SK-N-SH treated with all-trans-retinoic acid at 6 μM for 48 hours (cell line): ENCODE measurements around the gene TLX1.

Experiments
- ATAC-seq: fragments of 200-7000 bp; cut with Tn5 transposase; 3 replicates; pipeline ENCODE4 v1.9.1; 2020; ENCODE audit warnings: mild to moderate bottlenecking, moderate library complexity
- ARNTL ChIP-seq: fragments of 450-650 bp; formaldehyde crosslinking; IDR thresholded peaks from 2 replicates; pipeline ENCODE4 v1.5.0; 2020; ENCODE audit warnings: low read depth, mild to moderate bottlenecking, moderate library complexity, borderline replicate concordance
- BACH2 ChIP-seq: fragments of 250-450 bp; sonication (Bioruptor Pico); IDR thresholded peaks from 2 replicates; pipeline ENCODE4 v1.9.0; 2021; ENCODE audit warnings: mild to moderate bottlenecking, borderline replicate concordance
- CSDC2 ChIP-seq: fragments of 250-450 bp; sonication (Bioruptor Pico); IDR thresholded peaks from 2 replicates; pipeline ENCODE4 v1.5.0; 2020; ENCODE audit warnings: mild to moderate bottlenecking, moderate library complexity
- ESRRG ChIP-seq: fragments of 250-450 bp; sonication (Bioruptor Pico); IDR thresholded peaks from 2 replicates; pipeline ENCODE4 v1.6.1; 2021; ENCODE audit warnings: mild to moderate bottlenecking
- GLIS3 ChIP-seq: fragments of 250-450 bp; sonication (Bioruptor Pico); IDR thresholded peaks from 2 replicates; pipeline ENCODE4 v1.5.0; 2020; ENCODE audit warnings: mild to moderate bottlenecking, moderate library complexity
- ISL1 ChIP-seq: fragments of 250-450 bp; sonication (Bioruptor Pico); IDR thresholded peaks from 2 replicates; pipeline ENCODE4 v2.1.2; 2022; ENCODE audit warnings: mild to moderate bottlenecking, moderate library complexity
- OSR1 ChIP-seq: fragments of 250-450 bp; sonication (Bioruptor Pico); IDR thresholded peaks from 2 replicates; pipeline ENCODE4 v1.8.0; 2022; ENCODE audit warnings: moderate library complexity, mild to moderate bottlenecking, inconsistent platforms
- PPARA ChIP-seq: fragments of 250-450 bp; sonication (Bioruptor Pico); IDR thresholded peaks from 2 replicates; pipeline ENCODE4 v1.5.0; 2020; ENCODE audit warnings: mild to moderate bottlenecking, borderline replicate concordance
- RARB ChIP-seq: fragments of 250-450 bp; sonication (Bioruptor Pico); IDR thresholded peaks from 2 replicates; pipeline ENCODE4 v1.8.0; 2021; ENCODE audit warnings: mild to moderate bottlenecking, moderate library complexity
- TCF4 ChIP-seq: fragments of 250-450 bp; sonication (Bioruptor Pico); IDR thresholded peaks from 2 replicates; pipeline ENCODE4 v1.8.0; 2021; ENCODE audit warnings: mild to moderate bottlenecking, moderate library complexity, borderline replicate concordance
- ZC3H10 ChIP-seq: fragments of 250-450 bp; sonication (Bioruptor Pico); IDR thresholded peaks from 2 replicates; pipeline ENCODE4 v1.5.1; 2021; ENCODE audit warnings: mild to moderate bottlenecking, moderate library complexity
- ZFP3 ChIP-seq: fragments of 250-450 bp; sonication (Bioruptor Pico); IDR thresholded peaks from 2 replicates; pipeline ENCODE4 v1.5.0; 2020; ENCODE audit warnings: mild to moderate bottlenecking, moderate library complexity
- ZFP30 ChIP-seq: fragments of 450-650 bp; formaldehyde crosslinking; IDR thresholded peaks from 2 replicates; pipeline ENCODE4 v1.5.0; 2022; ENCODE audit warnings: mild to moderate bottlenecking, moderate library complexity
- ZNF565 ChIP-seq: fragments of 450-650 bp; formaldehyde crosslinking; conservative IDR thresholded peaks from 2 replicates; pipeline ENCODE4 v1.5.0; 2020; ENCODE audit warnings: low read depth, mild to moderate bottlenecking, moderate library complexity
- ZNF8 ChIP-seq: fragments of 450-650 bp; formaldehyde crosslinking; IDR thresholded peaks from 2 replicates; pipeline ENCODE4 v1.5.0; 2020; ENCODE audit warnings: mild to moderate bottlenecking, moderate library complexity
- TF ChIP-seq, protein P1 (sequence below): fragments of 250-450 bp; sonication (Bioruptor Pico); IDR thresholded peaks from 2 replicates; pipeline ENCODE4 v1.5.0; 2020; ENCODE audit warnings: mild to moderate bottlenecking, moderate library complexity
- TF ChIP-seq, protein P2 (sequence below): fragments of 250-450 bp; sonication (Bioruptor Pico); IDR thresholded peaks from 2 replicates; pipeline ENCODE4 v1.8.0; 2020; ENCODE audit warnings: mild to moderate bottlenecking, moderate library complexity, borderline replicate concordance
- TF ChIP-seq, protein P3 (sequence below): fragments of 250-450 bp; sonication (Bioruptor Pico); IDR thresholded peaks from 2 replicates; pipeline ENCODE4 v1.5.1; 2020; ENCODE audit warnings: low read depth, mild to moderate bottlenecking, moderate library complexity
- TF ChIP-seq, protein P4 (sequence below): fragments of 250-450 bp; sonication (Bioruptor Pico); IDR thresholded peaks from 2 replicates; pipeline ENCODE4 v1.8.0; 2021; ENCODE audit warnings: low read depth, mild to moderate bottlenecking, moderate library complexity, borderline replicate concordance
- TF ChIP-seq, protein P5 (sequence below): fragments of 250-450 bp; sonication (Bioruptor Pico); IDR thresholded peaks from 2 replicates; pipeline ENCODE4 v1.5.1; 2021; ENCODE audit warnings: mild to moderate bottlenecking, moderate library complexity

The TLX1 gene

DNA sequence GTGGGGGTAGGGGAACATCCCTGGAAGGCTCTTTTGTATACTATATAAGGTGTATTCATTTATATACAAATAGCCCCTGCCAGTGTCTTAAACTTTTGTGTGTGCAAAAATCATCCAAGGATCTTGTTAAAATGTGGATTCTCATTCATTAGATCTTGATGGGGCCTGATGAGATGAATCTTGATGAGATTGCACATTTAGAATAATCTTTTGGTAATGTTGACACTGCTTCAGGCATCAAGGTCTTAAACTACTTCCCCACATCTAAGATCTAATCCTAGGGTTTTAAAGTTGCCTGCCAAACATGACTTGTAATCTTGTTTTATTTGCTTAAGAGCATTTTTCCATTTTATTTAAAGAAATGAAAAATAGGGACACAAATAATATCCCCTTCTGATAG lies 13.0 kb downstream of the TLX1 start (continued):
- TF ChIP-seq, protein P1, sequence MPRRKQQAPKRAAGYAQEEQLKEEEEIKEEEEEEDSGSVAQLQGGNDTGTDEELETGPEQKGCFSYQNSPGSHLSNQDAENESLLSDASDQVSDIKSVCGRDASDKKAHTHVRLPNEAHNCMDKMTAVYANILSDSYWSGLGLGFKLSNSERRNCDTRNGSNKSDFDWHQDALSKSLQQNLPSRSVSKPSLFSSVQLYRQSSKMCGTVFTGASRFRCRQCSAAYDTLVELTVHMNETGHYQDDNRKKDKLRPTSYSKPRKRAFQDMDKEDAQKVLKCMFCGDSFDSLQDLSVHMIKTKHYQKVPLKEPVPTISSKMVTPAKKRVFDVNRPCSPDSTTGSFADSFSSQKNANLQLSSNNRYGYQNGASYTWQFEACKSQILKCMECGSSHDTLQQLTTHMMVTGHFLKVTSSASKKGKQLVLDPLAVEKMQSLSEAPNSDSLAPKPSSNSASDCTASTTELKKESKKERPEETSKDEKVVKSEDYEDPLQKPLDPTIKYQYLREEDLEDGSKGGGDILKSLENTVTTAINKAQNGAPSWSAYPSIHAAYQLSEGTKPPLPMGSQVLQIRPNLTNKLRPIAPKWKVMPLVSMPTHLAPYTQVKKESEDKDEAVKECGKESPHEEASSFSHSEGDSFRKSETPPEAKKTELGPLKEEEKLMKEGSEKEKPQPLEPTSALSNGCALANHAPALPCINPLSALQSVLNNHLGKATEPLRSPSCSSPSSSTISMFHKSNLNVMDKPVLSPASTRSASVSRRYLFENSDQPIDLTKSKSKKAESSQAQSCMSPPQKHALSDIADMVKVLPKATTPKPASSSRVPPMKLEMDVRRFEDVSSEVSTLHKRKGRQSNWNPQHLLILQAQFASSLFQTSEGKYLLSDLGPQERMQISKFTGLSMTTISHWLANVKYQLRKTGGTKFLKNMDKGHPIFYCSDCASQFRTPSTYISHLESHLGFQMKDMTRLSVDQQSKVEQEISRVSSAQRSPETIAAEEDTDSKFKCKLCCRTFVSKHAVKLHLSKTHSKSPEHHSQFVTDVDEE (CRISPR knock-in tag) = no peak
- no peak for TF ChIP-seq TCF4 (CRISPR knock-in tag)
- TF ChIP-seq ESRRG (CRISPR knock-in tag) = no peak
- no peak for TF ChIP-seq ZC3H10

DNA sequence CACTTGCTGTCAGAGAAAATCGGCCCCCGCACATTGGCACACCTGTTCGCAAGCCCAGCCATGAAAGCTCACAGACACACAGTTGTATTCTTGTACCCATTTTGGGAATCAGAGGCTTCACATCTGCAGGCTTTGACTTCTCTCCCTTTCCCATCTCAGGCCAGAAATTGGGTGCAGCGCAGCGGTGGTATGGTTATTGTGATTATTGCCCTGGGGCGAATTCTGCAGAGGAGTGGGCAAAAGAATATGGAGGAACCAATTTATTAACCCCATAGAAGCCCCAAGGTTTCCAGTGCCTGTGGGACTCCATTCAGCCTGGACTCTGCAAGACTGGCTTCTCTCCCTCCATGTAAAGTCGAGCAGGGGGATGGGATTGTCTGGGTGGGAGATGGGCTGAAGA lies 14.0 kb downstream of the TLX1 start:
- TF ChIP-seq RARB (CRISPR knock-in tag) (no peak), ZFP3 (no peak), BACH2 (CRISPR knock-in tag) (no peak), ISL1 (no peak), ARNTL (CRISPR knock-in tag) (no peak), PPARA (CRISPR knock-in tag) (no peak), ZNF565 (CRISPR knock-in tag) (no peak), ZFP30 (CRISPR knock-in tag) (no peak), ESRRG (CRISPR knock-in tag) (no peak), OSR1 (CRISPR knock-in tag) (no peak), ZNF8 (no peak), TCF4 (CRISPR knock-in tag) (no peak), CSDC2 (CRISPR knock-in tag) (no peak), GLIS3 (CRISPR knock-in tag) (no peak)
- TF ChIP-seq, protein P2, sequence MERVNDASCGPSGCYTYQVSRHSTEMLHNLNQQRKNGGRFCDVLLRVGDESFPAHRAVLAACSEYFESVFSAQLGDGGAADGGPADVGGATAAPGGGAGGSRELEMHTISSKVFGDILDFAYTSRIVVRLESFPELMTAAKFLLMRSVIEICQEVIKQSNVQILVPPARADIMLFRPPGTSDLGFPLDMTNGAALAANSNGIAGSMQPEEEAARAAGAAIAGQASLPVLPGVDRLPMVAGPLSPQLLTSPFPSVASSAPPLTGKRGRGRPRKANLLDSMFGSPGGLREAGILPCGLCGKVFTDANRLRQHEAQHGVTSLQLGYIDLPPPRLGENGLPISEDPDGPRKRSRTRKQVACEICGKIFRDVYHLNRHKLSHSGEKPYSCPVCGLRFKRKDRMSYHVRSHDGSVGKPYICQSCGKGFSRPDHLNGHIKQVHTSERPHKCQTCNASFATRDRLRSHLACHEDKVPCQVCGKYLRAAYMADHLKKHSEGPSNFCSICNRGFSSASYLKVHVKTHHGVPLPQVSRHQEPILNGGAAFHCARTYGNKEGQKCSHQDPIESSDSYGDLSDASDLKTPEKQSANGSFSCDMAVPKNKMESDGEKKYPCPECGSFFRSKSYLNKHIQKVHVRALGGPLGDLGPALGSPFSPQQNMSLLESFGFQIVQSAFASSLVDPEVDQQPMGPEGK (CRISPR knock-in tag) = no peak
- TF ChIP-seq, protein P3, sequence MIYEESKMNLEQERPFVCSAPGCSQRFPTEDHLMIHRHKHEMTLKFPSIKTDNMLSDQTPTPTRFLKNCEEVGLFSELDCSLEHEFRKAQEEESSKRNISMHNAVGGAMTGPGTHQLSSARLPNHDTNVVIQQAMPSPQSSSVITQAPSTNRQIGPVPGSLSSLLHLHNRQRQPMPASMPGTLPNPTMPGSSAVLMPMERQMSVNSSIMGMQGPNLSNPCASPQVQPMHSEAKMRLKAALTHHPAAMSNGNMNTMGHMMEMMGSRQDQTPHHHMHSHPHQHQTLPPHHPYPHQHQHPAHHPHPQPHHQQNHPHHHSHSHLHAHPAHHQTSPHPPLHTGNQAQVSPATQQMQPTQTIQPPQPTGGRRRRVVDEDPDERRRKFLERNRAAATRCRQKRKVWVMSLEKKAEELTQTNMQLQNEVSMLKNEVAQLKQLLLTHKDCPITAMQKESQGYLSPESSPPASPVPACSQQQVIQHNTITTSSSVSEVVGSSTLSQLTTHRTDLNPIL (CRISPR knock-in tag) = no peak
- TF ChIP-seq, all 23 proteins: peak for 0
- no peak for ATAC-seq

DNA sequence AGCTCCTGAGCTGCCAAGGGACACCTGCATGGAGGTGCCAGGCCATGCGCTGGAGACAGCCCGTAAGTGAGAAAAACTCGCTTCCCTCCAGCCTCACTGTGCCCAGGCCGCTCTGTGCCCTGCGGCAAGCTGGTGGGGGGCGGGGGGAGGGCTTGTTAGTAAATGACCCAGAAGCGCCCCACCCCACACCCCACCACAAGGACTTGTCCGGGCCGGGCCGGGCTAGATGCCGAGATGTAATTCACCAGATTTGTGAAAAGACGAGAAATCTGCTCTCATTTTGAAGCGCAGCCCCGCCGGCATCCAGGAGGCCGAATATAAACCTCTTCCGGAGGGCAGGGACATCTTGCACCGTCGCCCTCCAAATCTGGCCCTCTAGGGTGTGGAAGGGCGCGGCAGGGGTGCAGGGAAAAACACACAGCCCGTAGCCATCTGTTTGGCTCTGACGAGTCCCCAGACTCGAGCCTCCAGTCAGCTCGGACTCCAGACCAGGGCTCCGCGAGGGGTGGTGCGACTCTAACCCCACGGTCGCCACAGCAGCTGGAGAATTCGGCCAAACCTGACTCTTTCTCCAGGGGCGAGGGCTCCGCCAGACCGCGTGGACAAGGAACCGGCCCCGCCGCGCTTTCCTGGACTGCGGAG lies 14.8 kb downstream of the TLX1 start:
- TF ChIP-seq ESRRG (CRISPR knock-in tag) = no peak
- TF ChIP-seq CSDC2 (CRISPR knock-in tag) = no peak
- TF ChIP-seq ZNF8 = no peak
- TF ChIP-seq, protein P4, sequence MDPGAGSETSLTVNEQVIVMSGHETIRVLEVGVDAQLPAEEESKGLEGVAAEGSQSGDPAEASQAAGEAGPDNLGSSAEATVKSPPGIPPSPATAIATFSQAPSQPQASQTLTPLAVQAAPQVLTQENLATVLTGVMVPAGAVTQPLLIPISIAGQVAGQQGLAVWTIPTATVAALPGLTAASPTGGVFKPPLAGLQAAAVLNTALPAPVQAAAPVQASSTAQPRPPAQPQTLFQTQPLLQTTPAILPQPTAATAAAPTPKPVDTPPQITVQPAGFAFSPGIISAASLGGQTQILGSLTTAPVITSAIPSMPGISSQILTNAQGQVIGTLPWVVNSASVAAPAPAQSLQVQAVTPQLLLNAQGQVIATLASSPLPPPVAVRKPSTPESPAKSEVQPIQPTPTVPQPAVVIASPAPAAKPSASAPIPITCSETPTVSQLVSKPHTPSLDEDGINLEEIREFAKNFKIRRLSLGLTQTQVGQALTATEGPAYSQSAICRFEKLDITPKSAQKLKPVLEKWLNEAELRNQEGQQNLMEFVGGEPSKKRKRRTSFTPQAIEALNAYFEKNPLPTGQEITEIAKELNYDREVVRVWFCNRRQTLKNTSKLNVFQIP = no peak
- no peak for ATAC-seq

DNA sequence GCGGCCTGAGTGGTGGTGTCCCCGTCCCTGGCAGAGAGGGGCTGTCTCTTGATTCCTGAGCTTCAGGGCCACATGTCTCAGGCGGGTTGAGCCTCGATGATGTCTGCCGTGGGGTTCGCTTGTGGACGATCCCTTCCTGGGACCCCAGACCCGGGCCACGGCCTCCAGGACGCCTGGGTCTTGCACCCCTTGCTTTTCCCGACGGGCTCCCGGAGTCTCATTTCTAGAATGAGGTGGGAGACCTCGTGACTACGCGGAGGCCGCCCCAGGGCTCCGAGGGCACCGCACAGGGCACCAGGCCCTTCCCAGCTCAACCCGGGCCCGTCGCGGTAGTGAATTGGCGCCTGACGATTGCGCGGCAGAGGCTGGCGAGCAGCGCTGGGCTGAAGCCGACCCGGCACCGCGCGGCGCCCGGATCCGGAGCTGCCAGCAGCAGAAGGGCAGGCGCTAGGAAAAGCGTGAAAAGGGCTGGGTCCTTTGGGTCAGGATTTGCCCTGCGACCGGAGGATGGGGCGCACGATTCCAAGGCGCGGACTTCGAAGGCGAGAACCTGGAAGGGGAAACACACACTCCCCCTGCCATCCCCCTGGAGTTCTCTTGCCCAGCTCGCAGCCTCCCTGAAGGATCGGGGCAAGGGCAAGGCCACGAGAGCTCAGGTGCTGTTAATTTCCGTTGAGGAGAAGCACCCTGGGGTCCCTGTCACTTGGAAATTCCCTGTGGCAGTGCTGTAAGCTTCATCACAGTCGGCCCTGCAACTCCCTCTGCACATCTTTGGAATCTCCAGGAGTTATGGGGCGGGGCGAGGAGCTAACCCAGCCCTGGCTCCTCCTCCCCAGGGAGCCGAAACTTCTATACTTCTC lies 15.5 kb downstream of the TLX1 start:
- TF ChIP-seq, protein P4 = no peak
- TF ChIP-seq TCF4 (CRISPR knock-in tag) = no peak
- TF ChIP-seq ISL1 = no peak
- TF ChIP-seq, protein P1 (CRISPR knock-in tag) = no peak
- no peak for TF ChIP-seq ZNF565 (CRISPR knock-in tag)
- no peak for TF ChIP-seq ZFP3
- TF ChIP-seq, protein P5, sequence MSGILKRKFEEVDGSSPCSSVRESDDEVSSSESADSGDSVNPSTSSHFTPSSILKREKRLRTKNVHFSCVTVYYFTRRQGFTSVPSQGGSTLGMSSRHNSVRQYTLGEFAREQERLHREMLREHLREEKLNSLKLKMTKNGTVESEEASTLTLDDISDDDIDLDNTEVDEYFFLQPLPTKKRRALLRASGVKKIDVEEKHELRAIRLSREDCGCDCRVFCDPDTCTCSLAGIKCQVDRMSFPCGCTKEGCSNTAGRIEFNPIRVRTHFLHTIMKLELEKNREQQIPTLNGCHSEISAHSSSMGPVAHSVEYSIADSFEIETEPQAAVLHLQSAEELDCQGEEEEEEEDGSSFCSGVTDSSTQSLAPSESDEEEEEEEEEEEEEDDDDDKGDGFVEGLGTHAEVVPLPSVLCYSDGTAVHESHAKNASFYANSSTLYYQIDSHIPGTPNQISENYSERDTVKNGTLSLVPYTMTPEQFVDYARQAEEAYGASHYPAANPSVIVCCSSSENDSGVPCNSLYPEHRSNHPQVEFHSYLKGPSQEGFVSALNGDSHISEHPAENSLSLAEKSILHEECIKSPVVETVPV (CRISPR knock-in tag) = no peak
- ATAC-seq = peak; percentile 41
